ENCODE measurements around the gene TAGAP. TPM values are rescaled to one million over a fixed set of nuclear protein-coding genes. Genes with fewer than 3 reads are reported as not detected.

TAGAP gene
- total RNA-seq, 6 donors from 2014 or later, result 7.8 to 19.3 (median 8.8) TPM

- peak in 1 of 2 donors; percentile 45 for DNase-seq
- H3K9me3 ChIP-seq, result peaks cover 0 to 3% (median 0%) of the 10 kb centered on the region in 4 donors
- H3K4me1 ChIP-seq, result peaks cover 0 to 7% (median 0%) of the 10 kb centered on the region in 4 donors
- WGBS, 2 donors, result 66 to 75% methylated on average over 10 of the region's 10 CpGs
- peak; percentile 40 to 77 for ATAC-seq (ENCODE audit: low FRiP score in 2 of 2)
- H3K27ac ChIP-seq, result peak overlapping the region; percentile 64 to 81 (median 72)
- H3K36me3 ChIP-seq, result no peaks in the 10 kb centered on the region
- no peak overlapping the region for H3K4me3 ChIP-seq
- no peaks in the 10 kb centered on the region for H3K27me3 ChIP-seq
- TF ChIP-seq POLR2A (IDR thresholded peaks at IDR 0.05) (peak in 1 of 4 donors; percentile 53), POLR2AphosphoS5 (IDR thresholded peaks at IDR 0.05) (no peak)
Observed at GRCh38 chr6:159061805-159062563, 17.2 kb upstream of the TAGAP start.

- H3K4me1 ChIP-seq, result peaks cover 0 to 10% (median 7%) of the 10 kb centered on the region in 4 donors
- WGBS, 2 donors, result 78 to 84% methylated on average over 7 of the region's 7 CpGs
- ATAC-seq (ENCODE audit: low FRiP score in 2 of 2), result no peak
- no peak overlapping the region for H3K4me3 ChIP-seq
- no peaks in the 10 kb centered on the region for H3K27me3 ChIP-seq
- no peak for DNase-seq
- H3K27ac ChIP-seq, result peak overlapping the region in 3 of 4 donors; percentile 64 to 81 (median 74)
- TF ChIP-seq EP300 (IDR thresholded peaks at IDR 0.05) (no peak), POLR2AphosphoS5 (IDR thresholded peaks at IDR 0.05) (no peak), POLR2A (IDR thresholded peaks at IDR 0.05) (no peak), CTCF (IDR thresholded peaks at IDR 0.05) (no peak)
- peaks cover 0 to 3% (median 0%) of the 10 kb centered on the region in 4 donors for H3K9me3 ChIP-seq
- H3K36me3 ChIP-seq, result no peaks in the 10 kb centered on the region
Observed at GRCh38 chr6:159061146-159061545, 16.4 kb upstream of the TAGAP start.

- ATAC-seq (ENCODE audit: low FRiP score in 2 of 2) (no peak), DNase-seq (no peak)
- peaks cover 0 to 3% (median 0%) of the 10 kb centered on the region in 4 donors for H3K9me3 ChIP-seq
- H3K4me1 ChIP-seq, result peaks cover 6 to 16% (median 13%) of the 10 kb centered on the region in 4 donors
- no peaks in the 10 kb centered on the region for H3K27me3 ChIP-seq
- H3K36me3 ChIP-seq, result no peaks in the 10 kb centered on the region
- no peak overlapping the region for H3K27ac ChIP-seq
- no peak overlapping the region for H3K4me3 ChIP-seq
- no peak for TF ChIP-seq POLR2A (IDR thresholded peaks at IDR 0.05)
- TF ChIP-seq POLR2AphosphoS5 (IDR thresholded peaks at IDR 0.05), result no peak
- no peak for TF ChIP-seq CTCF (IDR thresholded peaks at IDR 0.05)
- TF ChIP-seq EP300 (IDR thresholded peaks at IDR 0.05), result no peak
- WGBS, 2 donors, result 90 to 92% methylated on average over 7 of the region's 7 CpGs
Observed at GRCh38 chr6:159059885-159060506, 15.2 kb upstream of the TAGAP start.

GRCh38 chr6:159059141-159059540 lies 14.3 kb upstream of the TAGAP start:
- H3K9me3 ChIP-seq, result peaks cover 0 to 3% (median 0%) of the 10 kb centered on the region in 4 donors
- H3K36me3 ChIP-seq, result no peaks in the 10 kb centered on the region
- 73 to 77% methylated on average over 3 of the region's 3 CpGs for WGBS, 2 donors

More at GRCh38 chr6:159059141-159059540, 14.3 kb upstream of the TAGAP start:
- DNase-seq, result no peak
- Histone ChIP-seq H3K4me1 (peaks cover 6 to 16% (median 13%) of the 10 kb centered on the region in 4 donors), H3K27me3 (no peaks in the 10 kb centered on the region), H3K4me3 (no peak overlapping the region), H3K27ac (no peak overlapping the region)
- ATAC-seq (ENCODE audit: low FRiP score in 2 of 2), result no peak
- TF ChIP-seq EP300 (IDR thresholded peaks at IDR 0.05), result no peak
- TF ChIP-seq CTCF (IDR thresholded peaks at IDR 0.05), result no peak
- no peak for TF ChIP-seq POLR2A (IDR thresholded peaks at IDR 0.05)
- TF ChIP-seq POLR2AphosphoS5 (IDR thresholded peaks at IDR 0.05), result no peak
